GM10248 (cell line): ENCODE measurements around the gene NPTX1.

Experiments
- CTCF ChIA-PET: fragments of 300-600 bp; sonication (Branson Sonifier 250); formaldehyde crosslinking; extraction: SDS; loops from one replicate; lab custom pipeline; 2021; ENCODE audit warnings: antibody characterized with exemption; lab: Yijun Ruan, JAX
- POLR2A ChIA-PET: fragments of 350-650 bp; sonication (Branson Sonifier 250); formaldehyde crosslinking; extraction: SDS; loops from one replicate; lab custom pipeline; 2020; ENCODE audit warnings: antibody characterized with exemption; lab: Yijun Ruan, JAX
- DNase-seq: peaks from one replicate; pipeline ENCODE4 v3.0.0; 2012; ENCODE audit errors: extremely low spot score
- TF ChIP-seq, protein P1 (sequence below): IDR thresholded peaks from 2 replicates; pipeline ENCODE4 v1.5.1; 2012; ENCODE audit warnings: mild to moderate bottlenecking, low read depth; ENCODE audit errors: extremely low read depth, missing control alignments, control extremely low read depth

The NPTX1 gene

DNA sequence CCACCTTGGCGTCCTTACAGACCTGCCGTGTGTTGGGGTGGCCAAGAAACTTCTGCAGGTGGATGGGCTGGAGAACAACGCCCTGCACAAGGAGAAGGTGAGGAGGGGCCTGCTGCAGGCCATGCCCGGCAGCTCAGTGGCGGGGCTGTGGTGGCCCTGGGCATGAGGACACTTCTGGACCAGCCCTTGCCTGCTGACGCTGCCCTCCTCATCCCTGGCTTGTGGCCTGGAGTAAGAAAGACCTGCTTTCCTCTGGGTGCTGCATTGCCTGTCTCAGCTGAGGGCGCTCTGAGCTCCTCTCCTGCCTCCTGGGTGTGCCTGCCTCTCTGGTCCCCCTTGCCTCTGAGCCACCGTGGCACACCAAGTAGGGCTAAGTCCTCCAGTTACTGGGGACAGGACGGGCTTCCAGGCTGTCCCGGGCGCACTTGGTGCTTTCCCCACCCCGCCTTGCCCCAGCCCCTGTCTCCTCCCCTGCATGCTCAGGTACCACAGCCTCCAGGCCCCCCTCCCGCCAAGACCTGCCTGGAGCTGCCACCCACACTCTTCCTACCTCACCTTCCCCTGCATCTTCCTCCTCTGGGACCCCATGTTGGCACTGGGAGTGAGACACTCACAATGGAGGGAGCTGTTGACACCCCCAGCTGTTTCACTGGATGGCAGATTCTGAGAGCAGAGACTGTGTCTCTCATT, 52.7 kb downstream of the NPTX1 start:
- no peak for DNase-seq
- ChIA-PET CTCF (interaction anchor here (0.8 to 1.8 kb wide), 7 partner anchors 9 to 565 kb away, joined by 3 to 5 read pairs (median 3); partner anchors contain the start of gene ENDOV), POLR2A (no interaction called here)
- TF ChIP-seq, protein P1, sequence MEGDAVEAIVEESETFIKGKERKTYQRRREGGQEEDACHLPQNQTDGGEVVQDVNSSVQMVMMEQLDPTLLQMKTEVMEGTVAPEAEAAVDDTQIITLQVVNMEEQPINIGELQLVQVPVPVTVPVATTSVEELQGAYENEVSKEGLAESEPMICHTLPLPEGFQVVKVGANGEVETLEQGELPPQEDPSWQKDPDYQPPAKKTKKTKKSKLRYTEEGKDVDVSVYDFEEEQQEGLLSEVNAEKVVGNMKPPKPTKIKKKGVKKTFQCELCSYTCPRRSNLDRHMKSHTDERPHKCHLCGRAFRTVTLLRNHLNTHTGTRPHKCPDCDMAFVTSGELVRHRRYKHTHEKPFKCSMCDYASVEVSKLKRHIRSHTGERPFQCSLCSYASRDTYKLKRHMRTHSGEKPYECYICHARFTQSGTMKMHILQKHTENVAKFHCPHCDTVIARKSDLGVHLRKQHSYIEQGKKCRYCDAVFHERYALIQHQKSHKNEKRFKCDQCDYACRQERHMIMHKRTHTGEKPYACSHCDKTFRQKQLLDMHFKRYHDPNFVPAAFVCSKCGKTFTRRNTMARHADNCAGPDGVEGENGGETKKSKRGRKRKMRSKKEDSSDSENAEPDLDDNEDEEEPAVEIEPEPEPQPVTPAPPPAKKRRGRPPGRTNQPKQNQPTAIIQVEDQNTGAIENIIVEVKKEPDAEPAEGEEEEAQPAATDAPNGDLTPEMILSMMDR: no peak

DNA sequence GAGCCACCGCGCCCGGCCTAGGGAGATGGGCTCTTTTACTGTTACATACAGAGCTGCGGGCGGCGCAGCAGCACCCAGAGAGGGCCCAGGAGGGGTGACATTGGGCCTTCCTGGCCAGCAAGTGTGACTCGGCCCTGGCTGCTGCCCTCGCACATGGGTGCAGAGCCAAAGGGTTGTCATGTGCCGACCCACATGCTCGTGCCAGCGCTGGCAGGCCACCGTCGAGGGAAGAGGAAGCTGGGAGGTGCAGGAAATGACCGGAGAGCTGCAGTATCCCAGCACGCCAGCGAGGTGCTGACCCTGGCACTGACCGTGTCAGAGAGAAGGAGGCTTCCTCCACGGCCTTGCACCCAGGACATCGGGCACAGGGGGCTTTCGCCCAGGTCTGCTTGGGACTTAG, 53.4 kb downstream of the NPTX1 start:
- TF ChIP-seq, protein P1: no peak
- DNase-seq: no peak
- POLR2A ChIA-PET: no interaction called here
- CTCF ChIA-PET: interaction anchor here (0.8 to 1.1 kb wide), 2 partner anchors 546 to 566 kb away, joined by 3 read pairs; no protein-coding TSS in a partner anchor

DNA sequence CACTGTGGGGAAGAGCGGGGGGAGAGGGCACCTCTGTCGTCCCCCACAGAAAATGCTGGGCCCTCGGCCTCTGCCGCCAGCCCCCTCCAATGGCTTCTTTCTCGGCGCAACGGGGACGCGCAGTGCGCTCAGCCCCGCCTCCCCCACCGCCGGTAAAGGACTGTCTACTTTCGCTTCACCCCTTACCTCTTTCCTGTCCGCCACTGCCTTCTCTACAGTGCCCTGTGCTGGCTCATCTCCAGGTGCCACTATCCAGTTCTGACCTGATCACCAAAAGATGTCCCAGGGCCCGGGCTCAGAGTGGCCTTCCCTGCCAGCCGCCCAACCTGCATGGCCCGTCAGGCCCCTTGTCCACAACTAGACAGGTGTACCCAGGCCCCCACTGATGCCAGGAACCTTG, 54.1 kb downstream of the NPTX1 start:
- DNase-seq: no peak
- ChIA-PET CTCF (no interaction called here), POLR2A (no interaction called here)
- TF ChIP-seq, protein P1: no peak

DNA sequence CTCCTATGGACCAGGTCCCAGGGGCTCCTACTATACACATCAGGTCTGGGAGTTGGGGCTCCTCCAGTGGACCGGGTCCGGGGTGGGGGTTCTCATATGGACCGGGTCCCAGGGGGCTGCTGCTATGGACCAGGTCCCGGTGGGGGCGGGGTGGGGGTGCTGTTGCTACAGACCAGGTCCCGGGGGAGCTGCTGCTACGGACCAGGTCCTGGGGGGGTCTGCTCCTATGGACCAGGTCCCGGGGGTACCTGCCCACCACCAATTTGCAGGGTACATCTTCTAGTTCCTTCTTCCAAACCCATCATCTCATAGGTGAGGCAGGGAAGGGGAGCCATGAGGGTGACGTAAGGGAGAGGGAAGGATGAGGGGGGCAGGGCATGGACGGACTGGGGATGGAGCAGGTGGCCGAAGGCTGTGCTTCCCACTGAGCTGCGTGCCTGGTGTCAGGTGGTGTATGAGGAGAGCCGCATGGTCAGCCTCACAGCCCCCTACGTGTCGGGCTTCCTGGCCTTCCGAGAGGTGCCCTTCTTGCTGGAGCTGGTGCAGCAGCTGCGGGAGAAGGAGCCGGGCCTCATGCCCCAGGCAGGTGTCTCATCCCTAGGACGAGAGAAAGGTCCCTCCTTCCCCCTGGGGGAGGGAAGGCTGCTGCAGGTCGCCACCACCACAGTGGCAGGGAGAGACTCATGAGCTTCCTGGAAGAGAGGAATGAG, 54.9 kb downstream of the NPTX1 start:
- TF ChIP-seq, protein P1: no peak
- ChIA-PET POLR2A (no interaction called here), CTCF (no interaction called here)
- no peak for DNase-seq

DNA sequence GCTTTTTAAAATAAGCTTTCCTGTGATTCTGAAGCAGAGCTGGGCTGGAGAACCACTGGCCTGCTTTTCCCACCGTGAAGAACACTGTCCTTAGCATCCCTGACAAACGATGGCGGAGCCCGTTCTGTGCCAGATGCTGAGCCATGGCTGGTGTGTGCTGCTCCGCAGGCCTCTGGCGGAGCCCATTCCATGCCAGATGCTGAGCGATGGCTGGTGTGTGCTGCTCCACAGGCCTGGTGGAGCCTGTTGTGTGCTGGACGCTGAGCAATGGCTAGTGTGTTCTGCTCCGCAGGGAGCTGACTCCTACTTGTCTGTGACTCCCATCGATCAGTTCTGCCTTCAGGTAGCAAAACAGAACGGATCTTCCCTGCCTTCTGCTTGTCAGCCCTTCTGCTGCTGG, 57.2 kb downstream of the NPTX1 start:
- POLR2A ChIA-PET: no interaction called here
- TF ChIP-seq, protein P1: no peak
- no peak for DNase-seq
- CTCF ChIA-PET: interaction anchor here (0.9 to 1.1 kb wide), 3 partner anchors 9 to 559 kb away, joined by 3 to 4 read pairs (median 3); partner anchors contain the start of gene GAA

DNA sequence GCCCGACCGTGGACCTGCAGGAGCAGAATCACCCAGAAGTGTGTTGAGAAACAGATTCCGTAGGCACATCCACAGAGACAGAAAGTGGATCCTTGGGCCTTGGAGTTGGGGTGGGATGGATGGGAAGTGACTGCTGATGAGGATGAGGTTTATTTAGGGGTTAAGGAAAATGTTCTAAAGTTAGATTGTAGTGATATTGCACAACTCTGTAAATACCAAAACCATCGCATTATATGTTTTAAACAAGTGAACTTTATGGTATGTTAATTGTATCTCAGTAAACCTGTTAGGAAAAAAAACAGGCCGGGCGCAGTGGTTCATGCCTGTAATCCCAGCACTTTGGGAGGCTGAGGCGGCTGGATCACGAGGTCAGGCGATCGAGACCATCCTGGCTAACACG, 57.8 kb downstream of the NPTX1 start:
- no peak for DNase-seq
- TF ChIP-seq, protein P1: no peak
- ChIA-PET POLR2A (no interaction called here), CTCF (no interaction called here)
